Measurements from ENCODE around the gene IGLL5.

IGLL5 gene

GRCh38 chr22:22932512-22932941 is 44.9 kb downstream of the IGLL5 start:
- H3K4me3 ChIP-seq (ENCODE audit: low read depth, low read length): no peak overlapping the region
- no peak for TF ChIP-seq CTCF (IDR thresholded peaks at IDR 0.05; ENCODE audit: low read depth, low read length, missing control alignments)
- in situ Hi-C loops (cut with HindIII; ENCODE audit: low sequenced_read_pairs): loop anchor here (10.0 kb wide), 1 partner anchor 182 kb away; no protein-coding TSS in a partner anchor
- no peak for DNase-seq (ENCODE audit: low read depth)

GRCh38 chr22:22933100-22933806 is 45.6 kb downstream of the IGLL5 start:
- in situ Hi-C loops (cut with HindIII; ENCODE audit: low sequenced_read_pairs): loop anchor here (10.0 kb wide), 1 partner anchor 182 kb away; no protein-coding TSS in a partner anchor
- no peak overlapping the region for H3K4me3 ChIP-seq (ENCODE audit: low read depth, low read length)
- DNase-seq (ENCODE audit: low read depth): no peak
- TF ChIP-seq CTCF (IDR thresholded peaks at IDR 0.05; ENCODE audit: low read depth, low read length, missing control alignments): no peak

GRCh38 chr22:22933807-22934542 is 46.4 kb downstream of the IGLL5 start:
- no peak overlapping the region for H3K4me3 ChIP-seq (ENCODE audit: low read depth, low read length)
- DNase-seq (ENCODE audit: low read depth): no peak
- no peak for TF ChIP-seq CTCF (IDR thresholded peaks at IDR 0.05; ENCODE audit: low read depth, low read length, missing control alignments)
- in situ Hi-C loops (cut with HindIII; ENCODE audit: low sequenced_read_pairs): loop anchor here (10.0 kb wide), 1 partner anchor 181 kb away; no protein-coding TSS in a partner anchor

- DNase-seq (ENCODE audit: low read depth): no peak
- in situ Hi-C loops (cut with HindIII; ENCODE audit: low sequenced_read_pairs): loop anchor here (10.0 kb wide), 1 partner anchor 180 kb away; no protein-coding TSS in a partner anchor
- TF ChIP-seq CTCF (IDR thresholded peaks at IDR 0.05; ENCODE audit: low read depth, low read length, missing control alignments): no peak
- no peak overlapping the region for H3K4me3 ChIP-seq (ENCODE audit: low read depth, low read length)
Observed at GRCh38 chr22:22934543-22935055, 47.0 kb downstream of the IGLL5 start.

GRCh38 chr22:22935056-22935545 is 47.5 kb downstream of the IGLL5 start:
- no peak overlapping the region for H3K4me3 ChIP-seq (ENCODE audit: low read depth, low read length)
- in situ Hi-C loops (cut with HindIII; ENCODE audit: low sequenced_read_pairs): loop anchor here (10.0 kb wide), 1 partner anchor 180 kb away; no protein-coding TSS in a partner anchor
- DNase-seq (ENCODE audit: low read depth): no peak
- TF ChIP-seq CTCF (IDR thresholded peaks at IDR 0.05; ENCODE audit: low read depth, low read length, missing control alignments): no peak

GRCh38 chr22:22935546-22936157 is 48.0 kb downstream of the IGLL5 start:
- in situ Hi-C loops (cut with HindIII; ENCODE audit: low sequenced_read_pairs): loop anchor here (10.0 kb wide), 1 partner anchor 179 kb away; no protein-coding TSS in a partner anchor
- no peak overlapping the region for H3K4me3 ChIP-seq (ENCODE audit: low read depth, low read length)
- no peak for TF ChIP-seq CTCF (IDR thresholded peaks at IDR 0.05; ENCODE audit: low read depth, low read length, missing control alignments)
- no peak for DNase-seq (ENCODE audit: low read depth)
